ENCODE results near the gene PRKG2.
A peak's percentile ranks its signal among the peaks of the same experiment; 100 is the strongest.

Gene PRKG2

DNA sequence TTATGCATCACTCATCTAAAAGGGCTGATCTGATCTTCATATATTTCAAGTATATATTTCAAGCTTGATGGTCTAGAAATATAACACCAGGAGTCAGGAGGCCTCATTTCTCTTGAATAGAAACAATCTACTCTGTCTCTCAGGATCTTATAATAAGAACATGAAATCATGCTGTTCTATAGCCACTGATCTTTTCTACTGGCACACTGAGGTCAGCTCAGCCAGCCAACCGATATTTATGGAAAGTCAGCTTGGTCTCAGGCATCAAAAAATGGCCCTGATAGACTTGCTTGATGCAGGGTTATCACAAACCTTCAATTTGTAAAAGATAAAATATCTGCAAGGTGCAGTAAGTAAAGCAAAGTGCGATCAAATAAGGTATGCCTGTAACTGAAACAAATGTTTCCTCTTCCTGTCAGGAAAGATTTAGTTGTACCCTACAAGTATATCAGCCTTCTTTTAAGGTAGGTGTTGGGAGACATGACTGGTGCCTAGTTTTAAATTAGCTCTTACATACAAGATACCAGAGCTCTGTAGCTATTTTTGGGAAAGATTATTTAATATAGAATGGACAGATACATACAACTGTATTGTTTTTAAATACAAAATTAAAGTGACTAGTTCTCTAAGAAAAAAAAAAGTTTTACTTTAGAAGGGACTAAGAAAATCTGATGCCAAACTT, 121.2 kb downstream of the PRKG2 start:
- no peak for FAIRE-seq

- no peak for FAIRE-seq
Observed at GRCh38 chr4:81085979-81086378, 129.0 kb downstream of the PRKG2 start.

GRCh38 chr4:81085291-81085690, 129.7 kb downstream of the PRKG2 start:
- FAIRE-seq: no peak

- no peak for FAIRE-seq
Observed at GRCh38 chr4:81084634-81085033, 130.4 kb downstream of the PRKG2 start.

GRCh38 chr4:81084029-81084428, 131.0 kb downstream of the PRKG2 start:
- no peak for FAIRE-seq

DNA sequence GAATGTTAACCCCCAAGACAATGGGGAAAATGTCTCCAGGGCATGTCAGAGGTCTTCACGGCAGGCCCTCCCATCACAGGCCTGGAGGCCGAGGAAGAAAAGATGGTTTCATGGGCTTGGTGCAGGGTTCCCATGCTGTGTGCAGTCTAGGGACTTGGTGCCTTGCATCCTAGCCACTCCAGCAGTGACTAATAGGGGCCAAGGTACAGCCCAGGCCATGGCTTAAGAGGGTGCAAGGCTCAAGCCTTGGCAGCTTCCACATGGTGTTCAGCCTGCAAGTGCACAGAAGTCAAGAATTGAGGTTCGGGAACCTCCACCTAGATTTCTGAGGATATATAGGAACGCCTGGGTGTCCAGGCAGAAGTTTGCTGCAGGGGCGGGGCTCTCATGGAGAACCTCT, 133.9 kb downstream of the PRKG2 start:
- no peak for FAIRE-seq

- no peak for FAIRE-seq
Observed at GRCh38 chr4:81071013-81071412, 144.0 kb downstream of the PRKG2 start.

DNA sequence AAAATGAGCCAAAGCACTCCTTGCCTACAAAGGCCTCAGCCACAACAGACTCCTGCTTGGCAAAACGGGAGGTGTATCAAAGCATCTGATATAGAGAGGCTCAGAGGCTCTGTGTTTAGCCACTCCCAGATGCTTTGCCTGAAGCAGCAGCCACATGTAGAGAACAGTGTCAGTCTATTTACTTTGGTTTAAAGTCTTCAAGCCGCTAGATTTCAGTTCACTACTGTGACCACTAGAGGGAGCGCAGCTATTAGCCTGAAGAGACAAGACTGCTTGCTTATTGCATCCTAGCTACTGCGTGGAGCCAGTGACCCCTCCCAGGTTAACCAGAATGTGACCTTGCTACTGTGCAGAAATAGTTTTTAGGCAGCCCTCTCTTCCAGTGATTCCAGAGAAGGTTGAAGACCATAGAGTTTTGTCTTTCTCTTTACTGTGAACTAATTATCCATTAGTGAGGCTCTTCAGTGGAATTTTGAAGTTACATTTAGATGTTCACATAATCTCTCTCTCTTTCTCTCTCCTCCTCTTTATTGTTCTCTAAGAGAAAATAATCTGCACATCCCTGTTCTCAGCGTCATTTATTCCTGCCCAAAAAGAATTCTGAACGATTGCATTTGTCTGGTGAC, 145.2 kb downstream of the PRKG2 start:
- no peak for FAIRE-seq

GRCh38 chr4:81065446-81065845, 149.6 kb downstream of the PRKG2 start:
- no peak for FAIRE-seq

GRCh38 chr4:81062001-81062400, 153.0 kb downstream of the PRKG2 start:
- no peak for FAIRE-seq

- no peak for FAIRE-seq
Observed at GRCh38 chr4:81061344-81061730, 153.7 kb downstream of the PRKG2 start.

GRCh38 chr4:81060587-81061343, 154.3 kb downstream of the PRKG2 start:
- no peak for FAIRE-seq

GRCh38 chr4:81058621-81059020, 156.4 kb downstream of the PRKG2 start:
- no peak for FAIRE-seq

GRCh38 chr4:81052119-81053068, 162.6 kb downstream of the PRKG2 start:
- FAIRE-seq: peak; percentile 45

GRCh38 chr4:81049907-81050306, 165.1 kb downstream of the PRKG2 start:
- FAIRE-seq: no peak

DNA sequence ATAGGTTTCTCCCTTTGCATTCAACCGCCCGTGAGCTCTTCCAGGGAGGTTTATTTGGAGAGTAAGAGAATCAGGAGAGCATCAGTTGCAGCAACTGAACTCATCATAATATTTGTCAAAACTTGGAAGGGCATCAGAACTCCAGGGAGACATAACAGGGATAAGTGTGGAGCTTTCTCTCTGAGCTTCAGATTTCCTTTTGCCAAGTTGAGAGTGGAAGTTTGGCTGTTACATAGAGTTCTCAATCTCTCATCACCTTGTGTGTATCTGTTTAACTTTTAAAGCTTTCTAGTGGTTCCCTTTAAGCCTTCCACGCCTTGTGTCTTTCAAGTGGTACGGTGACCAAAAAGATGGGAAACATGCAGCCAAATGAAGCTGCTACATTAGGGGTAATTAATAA, 165.7 kb downstream of the PRKG2 start:
- no peak for FAIRE-seq

DNA sequence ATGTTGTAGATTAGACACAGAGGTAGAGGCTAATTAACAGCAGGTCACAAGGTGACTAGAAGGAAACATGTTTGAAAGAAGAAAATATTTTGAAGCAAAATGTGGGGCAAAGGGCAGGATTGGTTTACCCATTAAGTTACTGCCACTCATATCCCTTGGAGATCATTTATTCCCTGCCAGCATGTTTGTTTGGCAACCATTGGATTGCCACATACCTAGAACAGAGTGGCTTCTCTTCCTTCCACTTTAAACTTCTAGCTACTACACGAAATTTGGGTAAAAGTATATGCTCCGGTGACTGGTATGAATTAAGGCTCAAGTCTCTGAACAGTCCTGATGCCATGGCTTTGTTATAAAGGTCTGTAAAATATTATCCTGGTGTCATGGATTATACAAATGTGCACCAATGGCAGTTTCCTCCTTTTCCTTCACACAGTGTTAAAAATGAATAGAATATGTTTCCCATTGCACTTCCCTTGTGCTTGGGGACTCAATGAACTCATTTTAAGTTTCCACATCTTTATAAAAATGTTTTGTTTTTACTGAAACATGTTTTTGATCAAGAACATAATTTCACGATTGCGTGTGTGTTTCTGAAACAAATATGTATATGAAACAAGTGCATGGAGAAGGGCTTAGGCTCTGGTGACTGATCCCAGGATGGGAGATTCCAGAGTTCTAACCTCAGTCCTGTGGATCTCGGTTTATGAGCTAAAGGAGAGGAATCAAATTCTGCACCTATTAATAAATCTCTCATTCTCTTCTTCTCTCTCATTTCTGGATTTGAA, 172.2 kb downstream of the PRKG2 start:
- FAIRE-seq: no peak

GRCh38 chr4:81040012-81040659, 174.9 kb downstream of the PRKG2 start:
- FAIRE-seq: no peak

DNA sequence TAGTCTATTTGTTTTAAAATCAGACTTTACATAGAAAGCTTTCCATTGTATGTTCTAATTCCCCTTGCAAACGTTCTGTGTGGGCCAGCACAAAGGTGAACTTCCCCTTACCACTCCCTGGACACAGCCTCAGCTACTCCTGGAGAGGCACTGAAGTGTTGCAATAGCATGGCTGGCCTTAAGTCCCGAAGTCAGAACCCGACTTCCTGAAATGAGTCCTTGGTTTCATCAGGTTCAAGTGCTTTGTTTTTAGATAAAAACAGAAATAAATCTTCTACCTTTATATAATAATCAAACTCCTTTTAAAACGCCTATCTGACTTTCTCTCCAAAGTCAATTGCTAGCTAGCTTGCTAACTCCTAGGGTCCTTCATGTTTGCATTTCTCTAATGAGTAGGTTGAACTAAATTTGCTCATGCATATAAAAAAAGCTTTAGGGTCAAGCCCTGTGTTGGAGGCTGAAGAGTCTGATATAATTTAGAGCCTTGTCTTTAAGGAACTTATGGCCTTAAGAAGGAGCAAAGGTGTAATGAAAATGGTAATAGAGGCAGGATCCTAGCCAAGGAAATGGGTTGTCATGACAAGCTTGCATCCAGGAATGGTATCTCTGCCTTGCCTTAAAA, 175.6 kb downstream of the PRKG2 start:
- no peak for FAIRE-seq

- FAIRE-seq: no peak
Observed at GRCh38 chr4:81038636-81039350, 176.2 kb downstream of the PRKG2 start.
